Neural cell (in vitro differentiated cells): ENCODE results near the gene EEF1AKMT3. TPM values are rescaled to one million over a fixed set of nuclear protein-coding genes. Genes with fewer than 3 reads are reported as not detected.

Experiments used
- H2AFZ ChIP-seq: fragments of 200-600, 300-800 bp; sonication (generic), shearing (Covaris generic); 2 replicates; pipeline ENCODE4 v1.6.0; 2014; ENCODE audit warnings: low read depth, mild to moderate bottlenecking, antibody characterized with exemption, low read length, moderate library complexity
- H3F3A ChIP-seq: fragments of 200-600 bp; shearing (Covaris generic); 2 replicates; pipeline ENCODE4 v1.6.1; 2016; ENCODE audit warnings: mild to moderate bottlenecking, moderate library complexity, mixed read lengths, antibody characterized with exemption, low read length; ENCODE audit not compliant: insufficient read depth, poor library complexity, severe bottlenecking
- H3K27ac ChIP-seq: fragments of 200-600, 300-800 bp; sonication (generic), shearing (Covaris generic); 2 replicates; pipeline ENCODE4 v1.5.1; 2014; ENCODE audit warnings: mild to moderate bottlenecking, low read length, moderate library complexity
- H3K27me3 ChIP-seq: fragments of 300-800, 200-600 bp; sonication (generic), shearing (Covaris generic); 2 replicates; pipeline ENCODE4 v1.6.0; 2014; ENCODE audit warnings: mild to moderate bottlenecking, low read depth, low read length, moderate library complexity; ENCODE audit not compliant: insufficient read depth
- H3K36me3 ChIP-seq: fragments of 300-800, 200-600 bp; sonication (generic), shearing (Covaris generic); 2 replicates; pipeline ENCODE4 v1.5.1; 2014; ENCODE audit warnings: mild to moderate bottlenecking, antibody characterized with exemption, low read length, moderate library complexity; ENCODE audit not compliant: insufficient read depth
- H3K4me2 ChIP-seq: fragments of 300-800, 200-600 bp; sonication (generic), shearing (Covaris generic); 2 replicates; pipeline ENCODE4 v1.6.0; 2014; ENCODE audit warnings: mild to moderate bottlenecking, low read length
- H3K4me3 ChIP-seq: fragments of 300-800, 200-600 bp; sonication (generic), shearing (Covaris generic); 2 replicates; pipeline ENCODE4 v1.5.1; 2014; ENCODE audit warnings: mild to moderate bottlenecking, low read length, moderate library complexity
- H3K79me2 ChIP-seq: fragments of 200-600 bp; shearing (Covaris generic); replicated peaks from 2 replicates; pipeline ENCODE4 v1.6.0; 2014; ENCODE audit warnings: mild to moderate bottlenecking, low read length, moderate library complexity; ENCODE audit not compliant: insufficient read depth
- H3K9ac ChIP-seq: fragments of 300-800, 200-600 bp; sonication (generic), shearing (Covaris generic); 2 replicates; pipeline ENCODE4 v1.6.1; 2016; ENCODE audit warnings: mild to moderate bottlenecking, low read length, mixed read lengths
- H3K9me2 ChIP-seq: fragments of 200-600 bp; shearing (Covaris generic); 2 replicates; pipeline ENCODE4 v1.6.1; 2016; ENCODE audit warnings: mild to moderate bottlenecking, low read length, mixed read lengths; ENCODE audit not compliant: insufficient read depth
- H3K9me3 ChIP-seq: fragments of 200-600, 300-800 bp; sonication (generic), shearing (Covaris generic); 2 replicates; pipeline ENCODE4 v1.6.1; 2016; ENCODE audit warnings: mild to moderate bottlenecking, mixed run types, low read length, moderate library complexity, mixed read lengths
- H4K20me1 ChIP-seq: fragments of 200-600 bp; shearing (Covaris generic); 2 replicates; pipeline ENCODE4 v1.6.1; 2016; ENCODE audit warnings: mild to moderate bottlenecking, mixed run types; ENCODE audit not compliant: insufficient read depth
- EP300 ChIP-seq: fragments of 450-650 bp; conservative IDR thresholded peaks from 2 replicates; pipeline ENCODE4 v1.6.1; 2014; ENCODE audit warnings: antibody characterized with exemption, mild to moderate bottlenecking, moderate library complexity; ENCODE audit not compliant: poor library complexity, severe bottlenecking
- EZH2 ChIP-seq: fragments of 200-600, 300-800 bp; shearing (Covaris generic), sonication (generic); IDR thresholded peaks from 2 replicates; pipeline ENCODE4 v1.6.1; 2014; ENCODE audit warnings: antibody characterized with exemption, low read length, borderline replicate concordance, mild to moderate bottlenecking; ENCODE audit not compliant: insufficient read depth, poor library complexity, severe bottlenecking
- MXI1 ChIP-seq: fragments of 450-650 bp; conservative IDR thresholded peaks from 2 replicates; pipeline ENCODE4 v1.6.1; 2014; ENCODE audit warnings: antibody characterized with exemption, mild to moderate bottlenecking; ENCODE audit not compliant: poor library complexity, severe bottlenecking
- POLR2AphosphoS5 ChIP-seq: IDR thresholded peaks from 2 replicates; pipeline ENCODE4 v1.6.1; 2012
- RAD21 ChIP-seq: fragments of 450-650 bp; conservative IDR thresholded peaks from 2 replicates; pipeline ENCODE4 v1.6.1; 2014; ENCODE audit warnings: antibody characterized with exemption, mild to moderate bottlenecking, moderate library complexity
- SMC3 ChIP-seq: fragments of 450-650 bp; conservative IDR thresholded peaks from 2 replicates; pipeline ENCODE4 v1.6.1; 2014; ENCODE audit warnings: antibody characterized with exemption, mild to moderate bottlenecking, moderate library complexity; ENCODE audit not compliant: poor library complexity
- TAF1 ChIP-seq: IDR thresholded peaks from 2 replicates; pipeline ENCODE4 v1.6.1; 2012; ENCODE audit warnings: low read depth
- polyA plus RNA-seq: library from polyadenylated mRNA; depleted of rRNA; stranded (reverse); fragments of >200 nt; gene quantifications from 2 replicates; pipeline ENCODE4 v1.2.3, GENCODE V29; 2014
- TF ChIP-seq, protein P1 (sequence below): fragments of 450-650 bp; IDR thresholded peaks from 2 replicates; pipeline ENCODE4 v1.5.1; 2014; ENCODE audit warnings: antibody characterized with exemption, mild to moderate bottlenecking, moderate library complexity; ENCODE audit not compliant: poor library complexity, severe bottlenecking
- TF ChIP-seq, protein P2 (sequence below): IDR thresholded peaks from 2 replicates; pipeline ENCODE4 v1.6.1; 2012; ENCODE audit warnings: borderline replicate concordance

Gene EEF1AKMT3
- polyA plus RNA-seq, 1 donor from 2014 or later: 1.6 TPM

DNA sequence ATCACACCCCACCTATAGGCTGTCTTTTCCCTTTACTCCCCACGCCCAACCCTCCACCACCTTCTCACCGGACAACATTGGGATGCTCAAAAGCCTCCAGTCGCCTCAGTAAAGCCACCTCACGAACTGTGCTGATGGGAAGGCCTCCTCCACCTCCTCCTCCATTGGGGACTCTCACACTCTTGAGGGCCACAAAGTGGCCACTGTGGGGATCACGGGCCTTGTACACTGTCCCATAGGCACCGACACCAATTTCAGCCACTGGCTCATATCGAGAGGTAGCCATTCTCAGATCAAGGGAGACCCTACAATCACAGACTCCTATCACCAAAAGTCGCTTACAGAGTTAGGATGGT is 21.0 kb upstream of the EEF1AKMT3 start:
- H4K20me1 ChIP-seq: no peaks in the 10 kb centered on the region
- TF ChIP-seq, protein P1, sequence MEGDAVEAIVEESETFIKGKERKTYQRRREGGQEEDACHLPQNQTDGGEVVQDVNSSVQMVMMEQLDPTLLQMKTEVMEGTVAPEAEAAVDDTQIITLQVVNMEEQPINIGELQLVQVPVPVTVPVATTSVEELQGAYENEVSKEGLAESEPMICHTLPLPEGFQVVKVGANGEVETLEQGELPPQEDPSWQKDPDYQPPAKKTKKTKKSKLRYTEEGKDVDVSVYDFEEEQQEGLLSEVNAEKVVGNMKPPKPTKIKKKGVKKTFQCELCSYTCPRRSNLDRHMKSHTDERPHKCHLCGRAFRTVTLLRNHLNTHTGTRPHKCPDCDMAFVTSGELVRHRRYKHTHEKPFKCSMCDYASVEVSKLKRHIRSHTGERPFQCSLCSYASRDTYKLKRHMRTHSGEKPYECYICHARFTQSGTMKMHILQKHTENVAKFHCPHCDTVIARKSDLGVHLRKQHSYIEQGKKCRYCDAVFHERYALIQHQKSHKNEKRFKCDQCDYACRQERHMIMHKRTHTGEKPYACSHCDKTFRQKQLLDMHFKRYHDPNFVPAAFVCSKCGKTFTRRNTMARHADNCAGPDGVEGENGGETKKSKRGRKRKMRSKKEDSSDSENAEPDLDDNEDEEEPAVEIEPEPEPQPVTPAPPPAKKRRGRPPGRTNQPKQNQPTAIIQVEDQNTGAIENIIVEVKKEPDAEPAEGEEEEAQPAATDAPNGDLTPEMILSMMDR: no peak
- TF ChIP-seq RAD21: no peak
- TF ChIP-seq EP300: no peak
- no peak for TF ChIP-seq POLR2AphosphoS5
- no peak for TF ChIP-seq MXI1
- TF ChIP-seq SMC3: no peak
- TF ChIP-seq TAF1: no peak
- TF ChIP-seq, protein P2, sequence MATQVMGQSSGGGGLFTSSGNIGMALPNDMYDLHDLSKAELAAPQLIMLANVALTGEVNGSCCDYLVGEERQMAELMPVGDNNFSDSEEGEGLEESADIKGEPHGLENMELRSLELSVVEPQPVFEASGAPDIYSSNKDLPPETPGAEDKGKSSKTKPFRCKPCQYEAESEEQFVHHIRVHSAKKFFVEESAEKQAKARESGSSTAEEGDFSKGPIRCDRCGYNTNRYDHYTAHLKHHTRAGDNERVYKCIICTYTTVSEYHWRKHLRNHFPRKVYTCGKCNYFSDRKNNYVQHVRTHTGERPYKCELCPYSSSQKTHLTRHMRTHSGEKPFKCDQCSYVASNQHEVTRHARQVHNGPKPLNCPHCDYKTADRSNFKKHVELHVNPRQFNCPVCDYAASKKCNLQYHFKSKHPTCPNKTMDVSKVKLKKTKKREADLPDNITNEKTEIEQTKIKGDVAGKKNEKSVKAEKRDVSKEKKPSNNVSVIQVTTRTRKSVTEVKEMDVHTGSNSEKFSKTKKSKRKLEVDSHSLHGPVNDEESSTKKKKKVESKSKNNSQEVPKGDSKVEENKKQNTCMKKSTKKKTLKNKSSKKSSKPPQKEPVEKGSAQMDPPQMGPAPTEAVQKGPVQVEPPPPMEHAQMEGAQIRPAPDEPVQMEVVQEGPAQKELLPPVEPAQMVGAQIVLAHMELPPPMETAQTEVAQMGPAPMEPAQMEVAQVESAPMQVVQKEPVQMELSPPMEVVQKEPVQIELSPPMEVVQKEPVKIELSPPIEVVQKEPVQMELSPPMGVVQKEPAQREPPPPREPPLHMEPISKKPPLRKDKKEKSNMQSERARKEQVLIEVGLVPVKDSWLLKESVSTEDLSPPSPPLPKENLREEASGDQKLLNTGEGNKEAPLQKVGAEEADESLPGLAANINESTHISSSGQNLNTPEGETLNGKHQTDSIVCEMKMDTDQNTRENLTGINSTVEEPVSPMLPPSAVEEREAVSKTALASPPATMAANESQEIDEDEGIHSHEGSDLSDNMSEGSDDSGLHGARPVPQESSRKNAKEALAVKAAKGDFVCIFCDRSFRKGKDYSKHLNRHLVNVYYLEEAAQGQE: no peak
- no peak for TF ChIP-seq EZH2
- peak overlapping the region; percentile 95 for H3K9ac ChIP-seq
- H3K9me3 ChIP-seq: no peaks in the 10 kb centered on the region
- H3K4me3 ChIP-seq: peak overlapping the region; percentile 85
- peak overlapping the region; percentile 87 for H3K27ac ChIP-seq
- H2AFZ ChIP-seq: peak overlapping the region; percentile 62
- no peaks in the 10 kb centered on the region for H3K27me3 ChIP-seq
- peak overlapping the region; percentile 100 for H3K4me2 ChIP-seq
- no peaks in the 10 kb centered on the region for H3K9me2 ChIP-seq
- H3K36me3 ChIP-seq: peaks cover 7% of the 10 kb centered on the region
- H3K79me2 ChIP-seq: peaks cover 27% of the 10 kb centered on the region
- H3F3A ChIP-seq: no peaks in the 10 kb centered on the region

DNA sequence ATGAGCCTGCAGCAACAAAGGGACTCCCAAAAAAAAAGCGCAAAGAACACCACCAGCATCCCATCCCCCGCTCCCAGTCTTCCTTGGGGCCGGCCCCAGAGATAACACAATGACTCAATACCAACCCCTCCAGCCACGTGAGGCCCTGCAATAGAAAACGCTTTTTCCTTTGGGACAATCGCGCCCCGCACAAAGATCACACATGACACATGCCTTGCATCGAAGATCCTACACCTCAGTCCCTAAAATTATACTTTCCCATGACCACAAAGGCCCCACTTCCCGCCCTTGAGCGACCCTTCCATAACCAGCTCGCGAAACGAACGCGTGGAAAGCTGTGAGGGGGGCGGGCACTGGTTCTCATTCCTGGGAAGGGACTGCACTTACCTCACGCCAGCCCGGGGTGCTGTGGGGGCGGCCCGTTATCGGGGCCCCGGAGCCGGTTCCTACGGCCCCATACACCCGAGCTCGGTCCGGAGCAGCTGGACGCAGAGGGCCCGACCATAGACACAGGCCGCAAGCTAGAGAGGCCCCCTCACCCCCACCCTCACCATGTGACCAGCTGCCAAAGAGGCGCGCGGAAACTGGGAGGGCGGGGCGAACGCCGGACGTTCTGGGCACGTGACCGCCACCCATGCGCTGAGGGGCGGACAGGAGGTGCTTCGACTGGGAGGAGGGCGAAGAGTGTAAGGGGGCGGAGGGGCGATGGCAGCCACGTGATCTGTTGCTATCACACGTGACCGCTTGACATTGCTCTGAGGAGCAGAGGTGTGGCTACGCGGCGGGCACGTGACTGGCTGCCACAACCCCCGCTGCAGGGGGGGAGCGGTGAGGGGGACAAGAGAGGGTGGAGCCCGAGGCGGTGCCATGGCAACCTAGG is 20.4 kb upstream of the EEF1AKMT3 start, which contains the start of gene CDK4:
Gene CDK4 (minus strand): TSS at position 523 of the 880 bp plus-strand sequence. CDS start 593 bp downstream, outside the sequence.
- Histone ChIP-seq H3F3A (no peaks in the 10 kb centered on the region), H3K79me2 (peaks cover 27% of the 10 kb centered on the region), H3K36me3 (peaks cover 5% of the 10 kb centered on the region), H3K27me3 (no peaks in the 10 kb centered on the region), H2AFZ (peak within 1 kb of the TSS; percentile 62), H3K9me2 (no peaks in the 10 kb centered on the region), H3K27ac (peak within 1 kb of the TSS; percentile 87), H3K4me2 (peak within 1 kb of the TSS; percentile 100), H3K9me3 (no peaks in the 10 kb centered on the region), H3K9ac (peak within 1 kb of the TSS; percentile 95), H4K20me1 (no peaks in the 10 kb centered on the region), H3K4me3 (peak within 1 kb of the TSS; percentile 85)
- TF ChIP-seq SMC3: peak; percentile 18
- peak; percentile 90 for TF ChIP-seq TAF1
- TF ChIP-seq, protein P1: peak; percentile 13
- peak; percentile 93 for TF ChIP-seq MXI1
- TF ChIP-seq RAD21: no peak
- peak; percentile 84 for TF ChIP-seq POLR2AphosphoS5
- TF ChIP-seq, protein P2: peak; percentile 40
- no peak for TF ChIP-seq EZH2
- peak; percentile 89 for TF ChIP-seq EP300
